NCI-H748 (cell line): ENCODE results near the gene SPSB1.
A peak's percentile ranks its signal among the peaks of the same experiment; 100 is the strongest.

Source experiments
- DNase-seq: peaks from one replicate; lab custom pipeline; 2025; ENCODE audit not compliant: unreplicated experiment; lab: John Stamatoyannopoulos, UW

Gene SPSB1

DNA sequence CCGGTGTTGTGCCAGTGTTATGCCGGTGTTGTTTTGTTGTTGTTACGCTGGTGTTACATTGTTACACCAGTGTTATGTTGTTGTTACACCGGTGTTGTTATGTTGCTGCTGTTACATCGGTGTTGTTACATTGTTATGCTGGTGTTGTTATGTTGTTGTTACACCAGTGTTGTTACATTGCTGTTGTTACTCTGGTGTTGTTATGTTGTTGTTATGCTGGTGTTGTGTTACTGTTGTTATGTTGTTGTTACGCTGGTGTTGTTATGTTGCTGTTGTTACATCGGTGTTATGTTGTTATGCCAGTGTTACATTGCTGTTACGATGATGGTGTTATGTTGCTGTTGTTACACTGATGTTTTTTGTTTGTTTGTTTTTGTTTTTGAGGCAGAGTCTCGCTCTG lies 34.1 kb upstream of the SPSB1 start:
- no peak for DNase-seq

DNA sequence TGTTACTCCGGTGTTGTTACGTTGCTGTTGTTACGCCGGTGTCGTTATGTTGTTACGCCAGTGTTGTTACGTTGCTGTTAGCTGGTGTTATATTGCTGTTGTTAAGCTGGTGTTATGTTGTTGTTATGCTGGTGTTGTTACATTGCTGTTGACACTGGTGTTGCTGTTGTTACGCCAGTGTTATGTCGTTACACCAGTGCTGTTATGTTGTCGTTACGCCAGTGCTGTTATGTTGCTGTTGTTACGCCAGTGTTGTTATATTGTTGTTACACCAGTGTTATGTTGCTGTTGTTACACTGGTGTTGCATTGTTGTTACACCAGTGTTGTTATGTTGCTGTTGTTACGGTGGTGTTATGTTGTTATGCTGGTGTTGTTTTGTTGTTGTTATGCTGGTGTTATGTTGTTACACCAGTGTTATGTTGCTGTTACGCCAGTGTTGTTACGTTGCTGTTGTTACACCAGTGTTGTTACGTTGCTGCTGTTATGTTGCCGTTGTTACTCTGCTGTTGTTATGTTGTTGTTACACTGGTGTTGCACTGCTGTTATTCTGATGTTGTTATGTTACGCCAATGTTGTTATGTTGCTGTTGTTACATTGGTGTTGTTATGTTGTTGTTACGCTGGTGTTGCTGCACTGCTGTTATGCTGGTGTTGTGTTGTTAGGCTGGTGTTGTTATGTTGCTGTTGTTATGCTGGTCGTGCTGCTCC lies 32.5 kb upstream of the SPSB1 start:
- DNase-seq, result no peak

DNA sequence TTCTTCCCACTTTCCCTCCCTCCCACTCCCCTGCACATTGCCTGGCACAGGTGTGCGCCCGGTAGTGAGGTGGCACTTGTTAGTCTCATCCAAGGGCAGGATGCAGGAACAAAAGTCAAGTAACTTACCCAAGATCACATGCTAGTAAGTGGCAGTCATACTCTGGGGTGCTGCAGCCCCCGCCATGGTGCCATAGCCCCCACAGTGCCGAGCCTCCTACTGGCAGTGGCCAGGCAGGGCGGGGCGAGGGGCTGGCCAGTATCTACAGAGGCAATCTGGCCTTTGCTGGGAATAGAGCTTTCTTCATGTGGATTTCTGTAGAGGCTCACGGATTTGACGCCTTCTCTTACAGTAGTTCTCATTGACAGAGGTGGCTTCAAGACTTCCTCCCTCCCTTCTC lies 31.2 kb upstream of the SPSB1 start:
- no peak for DNase-seq

DNA sequence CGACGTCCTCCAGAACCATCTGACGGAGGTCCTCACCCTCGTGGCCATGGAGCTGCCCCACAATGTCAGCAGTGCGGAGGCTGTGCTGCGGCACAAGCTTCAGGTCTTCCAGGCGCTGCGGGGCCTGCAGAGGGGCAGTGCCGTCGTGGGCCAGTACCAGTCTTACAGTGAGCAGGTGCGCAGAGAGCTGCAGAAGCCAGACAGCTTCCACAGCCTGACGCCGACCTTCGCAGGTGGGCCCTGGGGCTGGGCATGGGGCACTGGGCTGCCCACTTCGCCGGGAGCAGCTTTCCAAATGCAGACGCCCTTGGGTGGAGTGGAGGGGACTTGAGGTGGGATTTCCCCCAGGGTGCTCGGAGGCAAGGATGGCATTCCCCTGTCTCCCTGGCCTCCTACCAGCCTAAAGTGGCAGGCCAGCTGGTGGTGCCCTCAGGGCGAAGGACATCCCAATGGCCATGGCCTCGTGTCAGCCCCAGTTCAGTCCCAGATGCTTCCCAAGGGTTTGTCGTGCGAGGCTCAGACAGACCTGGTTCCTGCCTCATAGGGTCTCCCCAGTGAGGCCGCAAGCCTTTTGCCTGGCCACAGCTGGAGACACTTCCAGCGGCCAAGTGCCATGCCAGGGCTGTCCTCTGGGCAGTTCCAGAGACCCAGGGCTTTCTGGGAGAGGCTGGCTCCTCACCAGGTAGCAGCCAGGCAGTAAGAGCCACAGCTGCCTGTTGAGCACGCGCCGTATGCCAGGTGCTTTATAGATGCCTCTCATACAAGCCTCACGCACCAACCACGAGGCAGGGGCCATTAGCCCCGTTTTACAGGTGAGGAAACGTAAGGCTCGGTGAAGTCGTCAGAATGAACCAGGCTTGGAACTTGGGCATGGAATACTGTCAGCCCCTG lies 30.4 kb upstream of the SPSB1 start:
- no peak for DNase-seq

DNA sequence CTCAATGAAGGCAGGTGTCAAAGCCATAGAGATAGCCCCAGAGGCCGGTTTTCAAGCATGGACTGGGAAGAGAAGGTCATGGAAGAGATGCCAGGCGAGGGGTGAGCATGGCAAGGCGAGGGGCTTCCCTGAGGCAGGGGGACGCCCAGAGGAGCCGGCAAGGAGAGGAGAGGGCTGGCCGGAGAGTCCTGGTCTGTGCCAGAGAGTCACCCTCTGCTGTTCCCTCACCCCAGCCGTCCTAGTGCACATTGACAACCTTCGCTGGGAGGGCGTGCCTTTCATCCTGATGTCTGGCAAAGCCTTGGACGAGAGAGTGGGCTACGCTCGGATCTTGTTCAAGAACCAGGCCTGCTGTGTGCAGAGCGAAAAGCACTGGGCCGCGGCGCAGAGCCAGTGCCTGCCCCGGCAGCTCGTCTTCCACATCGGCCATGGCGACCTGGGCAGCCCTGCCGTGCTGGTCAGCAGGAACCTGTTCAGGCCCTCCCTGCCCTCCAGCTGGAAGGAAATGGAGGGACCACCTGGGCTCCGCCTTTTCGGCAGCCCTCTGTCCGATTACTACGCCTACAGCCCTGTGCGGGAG lies 29.3 kb upstream of the SPSB1 start:
- DNase-seq, result no peak

DNA sequence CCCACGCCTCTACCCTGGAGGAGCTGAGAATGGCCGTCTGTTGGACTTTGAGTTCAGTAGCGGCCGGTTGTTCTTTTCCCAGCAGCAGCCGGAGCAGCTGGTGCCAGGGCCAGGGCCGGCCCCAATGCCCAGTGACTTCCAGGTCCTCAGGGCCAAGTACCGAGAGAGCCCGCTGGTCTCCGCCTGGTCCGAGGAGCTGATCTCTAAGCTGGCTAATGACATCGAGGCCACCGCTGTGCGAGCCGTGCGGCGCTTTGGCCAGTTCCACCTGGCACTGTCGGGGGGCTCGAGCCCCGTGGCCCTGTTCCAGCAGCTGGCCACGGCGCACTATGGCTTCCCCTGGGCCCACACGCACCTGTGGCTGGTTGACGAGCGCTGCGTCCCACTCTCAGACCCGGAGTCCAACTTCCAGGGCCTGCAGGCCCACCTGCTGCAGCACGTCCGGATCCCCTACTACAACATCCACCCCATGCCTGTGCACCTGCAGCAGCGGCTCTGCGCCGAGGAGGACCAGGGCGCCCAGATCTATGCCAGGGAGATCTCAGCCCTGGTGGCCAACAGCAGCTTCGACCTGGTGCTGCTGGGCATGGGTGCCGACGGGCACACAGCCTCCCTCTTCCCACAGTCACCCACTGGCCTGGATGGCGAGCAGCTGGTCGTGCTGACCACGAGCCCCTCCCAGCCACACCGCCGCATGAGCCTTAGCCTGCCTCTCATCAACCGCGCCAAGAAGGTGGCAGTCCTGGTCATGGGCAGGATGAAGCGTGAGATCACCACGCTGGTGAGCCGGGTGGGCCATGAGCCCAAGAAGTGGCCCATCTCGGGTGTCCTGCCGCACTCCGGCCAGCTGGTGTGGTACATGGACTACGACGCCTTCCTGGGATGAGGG lies 28.5 kb upstream of the SPSB1 start:
- no peak for DNase-seq

DNA sequence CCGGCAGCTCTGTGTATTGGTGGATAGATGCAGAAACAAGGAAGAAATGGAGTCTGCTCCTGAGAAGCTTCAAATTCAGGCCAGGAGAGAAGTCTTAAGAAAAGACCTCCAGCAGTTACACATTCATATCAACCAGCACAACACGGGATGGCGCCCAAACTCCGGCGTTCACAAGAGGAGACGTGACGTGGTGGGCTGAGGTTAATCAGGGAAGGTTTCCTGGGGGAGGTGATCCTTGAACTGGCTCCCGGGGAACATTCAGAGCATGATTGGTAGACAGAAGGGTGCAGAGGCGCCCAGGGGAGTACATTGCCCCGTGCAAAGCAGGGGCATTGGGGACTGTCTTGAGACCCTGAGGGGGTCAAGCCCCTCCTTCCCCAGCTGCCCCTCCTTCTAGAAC lies 27.7 kb upstream of the SPSB1 start:
- DNase-seq, result no peak

DNA sequence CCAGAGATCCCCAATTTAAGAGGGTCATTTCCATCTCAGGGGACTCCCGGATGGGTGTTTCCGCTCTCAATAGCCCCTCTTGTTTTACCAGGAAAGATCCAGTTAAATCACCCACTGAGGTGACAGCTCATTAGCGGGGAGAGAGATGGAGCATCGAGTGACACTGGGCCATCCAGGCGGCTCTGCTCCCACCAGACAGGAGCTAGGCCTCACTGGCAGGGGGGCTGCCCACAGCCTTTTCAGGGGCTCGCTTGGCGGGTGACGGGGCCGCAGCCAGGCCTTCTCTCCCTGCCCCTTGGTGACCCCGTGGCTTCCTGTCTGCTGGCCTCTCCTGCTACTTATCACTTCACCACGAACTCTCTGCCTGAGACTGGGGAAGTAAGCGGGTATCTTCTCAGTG lies 26.7 kb upstream of the SPSB1 start:
- no peak for DNase-seq

DNA sequence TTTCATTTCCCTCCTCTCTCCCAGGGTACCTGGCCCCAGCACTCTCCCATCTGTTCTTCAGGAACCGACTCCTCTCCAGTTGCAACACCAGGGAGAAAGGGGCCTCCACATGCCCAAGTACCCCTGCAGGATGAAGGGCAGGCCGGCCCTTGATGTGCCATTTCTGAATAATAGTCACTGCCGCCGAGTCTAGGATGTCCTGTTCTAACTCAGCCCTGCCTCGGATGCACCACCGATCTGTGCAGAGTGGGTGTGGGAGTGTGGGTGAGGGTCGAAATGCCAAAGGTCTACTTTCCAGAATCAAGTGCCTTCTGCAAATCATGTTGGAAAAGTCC lies 25.4 kb upstream of the SPSB1 start:
- DNase-seq, result no peak

DNA sequence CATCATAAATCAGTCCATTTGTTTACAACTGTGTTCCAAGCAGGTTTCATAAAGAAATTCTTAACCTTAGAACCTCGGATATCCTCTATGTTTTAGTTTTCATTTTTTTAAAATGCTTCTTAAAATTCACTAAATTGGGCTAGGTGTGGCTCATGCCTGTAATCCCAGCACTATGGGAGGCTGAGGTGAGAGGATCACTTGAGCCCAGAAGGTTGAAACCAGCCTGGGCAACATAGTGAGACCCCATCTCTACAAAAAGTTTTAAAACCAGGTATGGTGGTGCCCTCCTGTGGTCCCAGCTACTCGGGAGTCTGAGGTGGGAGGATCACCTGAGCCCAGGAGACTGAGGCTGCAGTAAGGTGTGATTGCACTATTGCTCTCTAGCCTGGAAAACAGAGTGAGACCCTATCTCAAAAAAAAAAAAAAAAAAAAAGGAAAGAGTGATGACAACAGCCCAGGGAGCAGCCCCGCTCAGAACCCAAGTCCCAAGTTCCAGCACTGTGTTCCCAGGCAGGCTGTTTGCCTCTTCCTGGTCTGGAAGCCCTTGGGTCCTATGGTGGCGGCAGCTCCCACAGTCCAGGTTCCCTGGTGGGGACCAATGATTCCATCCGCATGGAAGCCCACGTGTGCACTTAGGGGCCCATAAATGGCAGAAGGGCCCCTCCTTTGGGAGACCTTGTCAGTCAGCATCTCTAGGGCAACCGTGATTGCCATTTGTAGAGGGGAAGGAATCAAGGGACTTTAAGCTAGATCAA lies 24.7 kb upstream of the SPSB1 start:
- DNase-seq, result no peak

DNA sequence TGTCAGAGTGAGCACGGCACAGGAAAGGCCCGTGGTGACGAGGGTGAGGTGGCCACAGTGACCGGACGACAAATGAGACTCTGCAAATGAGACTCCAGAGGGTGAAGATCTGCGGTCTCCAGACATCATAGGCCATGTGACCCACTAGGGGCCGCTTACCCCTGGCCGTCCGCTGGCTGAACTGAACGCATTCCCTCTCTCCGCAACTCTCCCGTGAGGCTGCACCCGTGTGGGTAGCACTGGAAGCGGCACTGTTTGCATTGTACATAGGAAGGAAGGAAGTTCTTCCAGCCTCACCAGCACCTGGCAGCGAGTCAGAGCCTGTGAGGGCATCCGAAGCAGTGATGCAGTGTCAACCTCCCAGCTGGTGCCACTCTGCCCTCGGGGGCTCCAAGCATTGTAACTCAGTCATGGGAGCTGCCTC lies 23.6 kb upstream of the SPSB1 start:
- DNase-seq, result no peak

DNA sequence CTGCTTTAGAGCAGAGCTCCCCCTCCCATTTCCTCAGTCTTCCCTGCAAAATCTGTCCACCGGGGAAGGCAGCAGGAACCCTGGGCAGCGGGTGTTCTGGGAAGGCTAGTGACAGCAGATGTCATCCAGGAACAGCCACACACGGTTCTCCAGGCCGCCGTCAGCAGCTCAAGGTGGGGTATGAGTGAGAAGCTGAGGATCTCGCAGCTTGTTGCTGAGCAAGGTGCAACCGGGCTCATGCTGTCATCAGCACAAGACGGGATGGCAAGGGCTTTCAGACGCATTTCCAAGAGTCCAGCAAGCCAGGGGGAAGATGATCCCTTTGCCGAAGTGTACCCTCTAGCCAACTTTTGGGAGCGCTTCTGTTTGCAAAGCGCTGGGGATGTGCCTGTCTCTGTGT lies 23.0 kb upstream of the SPSB1 start:
- DNase-seq, result no peak

DNA sequence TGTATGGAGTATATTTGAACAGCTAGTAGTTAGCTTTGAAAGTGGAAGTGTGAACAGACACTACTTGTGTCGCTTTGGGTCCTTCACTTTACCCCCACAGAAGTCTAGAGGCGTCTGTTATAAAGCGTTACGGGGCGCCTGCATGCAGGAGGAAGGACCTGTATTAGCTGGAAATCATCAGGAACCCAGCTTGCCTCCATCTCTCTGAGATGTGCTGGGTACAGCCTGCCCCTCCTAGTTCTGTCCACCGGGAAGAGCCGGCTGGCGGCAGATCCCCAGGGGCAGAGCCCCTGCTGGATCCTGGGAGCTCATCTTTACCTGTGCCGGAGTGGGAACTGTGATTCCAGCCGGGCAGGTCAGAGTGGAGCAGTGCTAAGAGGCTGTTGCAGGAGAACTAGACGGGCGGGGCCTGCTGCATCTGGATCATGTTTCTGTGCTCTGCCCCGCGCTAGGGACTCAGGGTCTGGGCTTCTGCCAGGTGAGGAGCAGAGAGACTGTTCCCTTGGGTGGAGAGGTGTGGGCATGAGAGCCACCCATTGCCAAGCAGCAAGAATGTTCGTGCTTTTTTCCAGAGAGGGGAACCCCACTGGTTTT lies 22.3 kb upstream of the SPSB1 start:
- peak; percentile 55 for DNase-seq

DNA sequence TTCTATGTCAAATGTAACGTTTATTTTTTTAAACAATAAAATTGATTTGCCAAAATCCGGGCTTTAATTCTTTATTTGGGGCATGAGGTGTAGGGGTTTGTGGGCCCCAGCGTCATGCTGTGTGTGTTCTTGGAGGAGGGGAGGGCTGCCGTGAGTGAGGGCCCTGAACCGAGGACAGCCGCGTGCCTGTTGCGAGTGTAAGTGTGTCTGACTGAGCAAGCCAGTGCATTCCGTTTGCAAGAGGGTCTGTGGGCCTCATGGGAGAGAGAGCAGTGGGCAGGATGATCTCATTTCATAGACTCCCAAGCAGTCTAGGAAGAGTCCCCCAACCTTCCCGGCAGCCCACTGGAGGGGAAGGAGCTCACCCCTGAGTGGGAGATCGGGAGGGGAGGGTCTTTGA lies 21.4 kb upstream of the SPSB1 start:
- DNase-seq, result no peak

DNA sequence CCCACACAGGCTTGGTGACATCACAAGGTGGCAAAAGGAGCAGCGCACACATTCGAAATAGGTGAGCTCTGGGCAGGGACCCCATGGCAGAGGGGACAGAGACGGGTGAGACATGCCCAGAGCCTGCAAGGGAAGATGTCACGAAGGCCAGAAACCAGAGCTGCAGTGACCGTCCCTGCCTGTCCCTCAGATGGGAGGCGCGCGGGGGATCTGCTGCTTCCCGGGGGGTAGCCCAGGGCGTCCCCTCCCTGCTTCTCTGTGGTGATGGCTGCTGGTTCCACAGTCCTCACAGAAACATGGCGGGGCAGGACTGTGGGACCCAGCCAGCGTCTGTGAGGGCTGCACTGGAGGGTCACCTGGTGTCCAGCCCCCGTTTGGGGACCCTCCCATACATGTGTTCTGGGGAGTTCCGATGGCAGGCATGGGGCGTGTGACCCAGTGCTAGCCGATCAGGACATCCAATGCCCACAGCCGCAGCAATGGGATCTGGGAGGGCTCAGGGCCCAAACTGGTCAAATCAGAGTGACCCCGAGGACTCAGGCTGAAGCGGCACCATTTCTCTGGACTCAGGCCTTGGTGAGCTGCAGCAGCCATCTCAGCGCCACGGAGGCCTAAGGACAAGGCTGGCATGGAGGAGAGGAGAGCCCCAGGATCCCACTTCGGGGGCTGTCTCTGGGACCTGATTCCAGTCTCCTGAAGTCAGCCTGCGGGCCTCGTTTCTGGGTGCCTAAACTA lies 20.7 kb upstream of the SPSB1 start:
- DNase-seq, result no peak

DNA sequence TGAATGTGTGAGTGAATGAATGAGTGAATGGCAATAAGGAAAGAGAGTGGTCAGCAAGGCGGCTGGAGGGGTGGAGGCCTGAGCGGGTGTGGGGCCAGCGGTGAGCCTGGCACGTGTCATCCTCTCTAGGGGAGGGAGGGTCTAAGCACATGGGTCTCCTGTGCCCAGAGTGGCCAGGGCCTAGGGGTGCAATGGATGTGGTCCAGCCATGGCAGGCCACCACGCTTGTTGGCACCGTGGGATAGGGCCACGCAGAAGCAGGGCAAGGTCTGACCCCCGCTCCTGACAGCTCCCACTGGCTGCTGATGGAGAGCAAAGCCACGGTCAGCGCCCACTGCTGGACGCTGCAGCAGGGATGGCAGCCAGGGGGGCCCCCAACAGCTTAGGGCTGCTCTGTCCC lies 19.5 kb upstream of the SPSB1 start:
- DNase-seq, result no peak

DNA sequence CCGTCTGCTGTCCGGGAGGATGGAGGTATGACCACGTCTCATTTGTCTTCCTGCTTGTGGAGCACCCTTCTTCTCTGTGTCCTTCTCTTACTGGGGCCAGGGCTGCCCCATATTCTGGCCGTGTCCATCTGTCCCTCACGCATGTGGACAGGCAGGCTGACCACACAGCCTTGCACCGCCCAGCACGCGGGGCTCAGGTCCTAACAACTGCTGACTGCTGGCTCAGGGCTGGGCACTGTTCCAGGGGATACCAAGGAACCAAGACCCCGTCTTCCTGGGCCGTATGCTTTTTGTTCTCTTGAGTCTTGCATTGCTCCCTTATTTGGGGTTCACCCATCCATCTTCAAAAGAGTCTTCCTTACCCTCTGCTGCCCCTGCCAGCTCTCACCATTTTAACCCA lies 17.5 kb upstream of the SPSB1 start:
- no peak for DNase-seq

DNA sequence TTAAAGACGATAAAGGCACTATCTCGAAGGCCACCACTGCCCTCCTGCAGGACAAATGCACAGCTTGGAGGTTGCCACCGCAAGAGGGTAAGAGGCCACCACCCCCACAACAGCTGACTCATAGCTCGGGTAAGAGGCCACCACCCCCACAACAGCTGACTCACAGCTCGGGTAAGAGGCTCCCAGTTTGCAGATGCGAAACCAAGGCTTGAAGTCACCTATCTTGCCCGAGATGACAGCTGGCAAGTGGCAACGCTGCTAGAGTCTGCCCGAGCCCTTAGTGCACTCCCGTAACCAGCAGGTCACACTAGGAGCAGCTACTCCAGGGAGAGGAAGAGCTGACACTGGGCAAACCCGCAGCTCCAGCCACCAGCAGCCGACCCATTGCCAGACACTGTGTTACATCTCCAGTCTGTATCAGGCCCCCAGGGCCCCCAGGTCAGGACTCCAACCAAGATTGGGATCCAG lies 17.1 kb upstream of the SPSB1 start:
- DNase-seq, result no peak

DNA sequence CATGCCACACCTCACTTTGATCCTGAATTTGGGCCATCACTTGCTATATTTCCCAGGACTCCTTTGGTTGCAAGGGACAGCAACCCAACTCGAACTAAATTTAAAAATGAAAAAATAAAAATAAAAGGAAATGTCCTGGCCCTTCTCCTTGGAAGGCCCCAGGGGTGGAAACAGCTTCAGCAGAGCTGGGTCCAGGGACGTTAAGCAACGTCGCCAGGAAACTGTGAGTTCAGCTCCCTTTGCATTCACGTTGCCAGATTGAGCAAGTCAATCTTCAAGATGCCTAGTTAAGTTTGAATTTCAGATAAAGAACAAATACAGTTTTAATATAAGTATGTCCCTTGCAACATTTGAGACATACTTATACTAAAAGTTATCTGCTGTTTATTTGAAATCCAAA lies 14.6 kb upstream of the SPSB1 start:
- no peak for DNase-seq
